Astrocyte (in vitro differentiated cells and primary cell): ENCODE results near the gene MYO1E. TPM values are rescaled to one million over a fixed set of nuclear protein-coding genes. Genes with fewer than 3 reads are reported as not detected.

Experiments
- DNase-seq: peaks from one replicate; pipeline ENCODE4 v3.0.0-alpha.2; 2010; ENCODE audit warnings: low read depth
- FAIRE-seq: peaks from 2 replicates; lab custom pipeline; 2011; peaks lifted over from hg19 to GRCh38; lab: Jason Lieb, UNC
- H2AFZ ChIP-seq: 2 replicates; pipeline ENCODE4 v1.6.0; 2012; ENCODE audit warnings: low read depth, low read length, inconsistent platforms
- H3K27ac ChIP-seq: 2 replicates; pipeline ENCODE4 v1.5.1; 2011; ENCODE audit warnings: low read depth, low read length, inconsistent platforms
- H3K27me3 ChIP-seq: 2 replicates; pipeline ENCODE4 v1.6.0; 2011; ENCODE audit warnings: low read length, inconsistent platforms; ENCODE audit not compliant: insufficient read depth
- H3K36me3 ChIP-seq: 2 replicates; pipeline ENCODE4 v1.5.1; 2011; ENCODE audit warnings: low read length, inconsistent platforms; ENCODE audit not compliant: insufficient read depth
- H3K4me1 ChIP-seq: 2 replicates; pipeline ENCODE4 v1.5.1; 2011; ENCODE audit warnings: low read length, inconsistent platforms; ENCODE audit not compliant: insufficient read depth
- H3K4me2 ChIP-seq: 2 replicates; pipeline ENCODE4 v1.6.0; 2012; ENCODE audit warnings: low read length, inconsistent platforms
- H3K4me3 ChIP-seq: 2 replicates; pipeline ENCODE4 v1.5.1; 2011; ENCODE audit warnings: low read depth, mild to moderate bottlenecking, low read length, inconsistent platforms; ENCODE audit not compliant: insufficient read depth
- H3K79me2 ChIP-seq: 2 replicates; pipeline ENCODE4 v1.6.0; 2012; ENCODE audit warnings: mild to moderate bottlenecking, low read length, inconsistent platforms; ENCODE audit not compliant: insufficient read depth
- H3K9ac ChIP-seq: 2 replicates; pipeline ENCODE4 v1.6.0; 2012; ENCODE audit warnings: mild to moderate bottlenecking, low read length, inconsistent platforms
- H3K9me3 ChIP-seq: 2 replicates; pipeline ENCODE4 v1.5.1; 2012; ENCODE audit warnings: low read depth, mild to moderate bottlenecking, low read length, inconsistent platforms; ENCODE audit not compliant: insufficient read depth
- H4K20me1 ChIP-seq: 2 replicates; pipeline ENCODE4 v1.6.0; 2012; ENCODE audit warnings: low read length, inconsistent platforms; ENCODE audit not compliant: insufficient read depth
- H3K27ac Mint-ChIP-seq: one replicate; pipeline ENCODE4 v1.8.0; 2021; ENCODE audit warnings: mild to moderate bottlenecking, mixed read lengths; ENCODE audit not compliant: unreplicated experiment
- H3K27me3 Mint-ChIP-seq: one replicate; pipeline ENCODE4 v1.8.0; 2021; ENCODE audit warnings: low read depth, mixed read lengths; ENCODE audit not compliant: unreplicated experiment
- H3K36me3 Mint-ChIP-seq: one replicate; pipeline ENCODE4 v1.8.0; 2021; ENCODE audit warnings: low read depth, mixed read lengths; ENCODE audit not compliant: unreplicated experiment
- H3K4me1 Mint-ChIP-seq: one replicate; pipeline ENCODE4 v1.8.0; 2021; ENCODE audit warnings: low read depth, mixed read lengths; ENCODE audit not compliant: unreplicated experiment
- H3K4me3 Mint-ChIP-seq: one replicate; pipeline ENCODE4 v1.8.0; 2021; ENCODE audit warnings: mild to moderate bottlenecking, moderate library complexity, mixed read lengths; ENCODE audit not compliant: unreplicated experiment
- H3K9me3 Mint-ChIP-seq: one replicate; pipeline ENCODE4 v1.8.0; 2021; ENCODE audit warnings: mild to moderate bottlenecking, mixed read lengths; ENCODE audit not compliant: unreplicated experiment
- CTCF ChIP-seq: IDR thresholded peaks from 2 replicates; pipeline ENCODE4 v1.5.1; 2011; ENCODE audit warnings: low read depth, mild to moderate bottlenecking, inconsistent platforms, low read length, moderate library complexity; ENCODE audit not compliant: insufficient read depth
- EZH2 ChIP-seq: IDR thresholded peaks from 2 replicates; pipeline ENCODE4 v1.6.1; 2012; ENCODE audit warnings: mild to moderate bottlenecking, low read length, inconsistent platforms; ENCODE audit not compliant: insufficient read depth
- total RNA-seq: library from RNA; stranded (reverse); gene quantifications from 2 replicates; pipeline ENCODE4 v1.2.1, GENCODE V29; 2021

The MYO1E gene
- total RNA-seq, 1 donor from 2014 or later = 227 TPM

GRCh38 chr15:59137566-59137965 is 235.1 kb downstream of the MYO1E start:
- H4K20me1 ChIP-seq = peaks cover 32% of the 10 kb centered on the region
- no peaks in the 10 kb centered on the region for H3K27me3 ChIP-seq
- DNase-seq (no peak), FAIRE-seq (no peak)
- H3K4me3 ChIP-seq = no peak overlapping the region
- no peak for TF ChIP-seq CTCF
- TF ChIP-seq EZH2 = no peak
- H3K9ac ChIP-seq = no peak overlapping the region
- Mint-ChIP-seq H3K27ac (no peak overlapping the region), H3K4me3 (no peak overlapping the region), H3K27me3 (no peaks in the 10 kb centered on the region), H3K36me3 (peaks cover 36% of the 10 kb centered on the region), H3K9me3 (no peaks in the 10 kb centered on the region), H3K4me1 (peaks cover 5% of the 10 kb centered on the region)
- no peaks in the 10 kb centered on the region for H3K4me1 ChIP-seq
- no peak overlapping the region for H3K4me2 ChIP-seq
- H3K27ac ChIP-seq = no peak overlapping the region
- H2AFZ ChIP-seq = no peak overlapping the region
- H3K79me2 ChIP-seq = peaks cover 15% of the 10 kb centered on the region
- H3K36me3 ChIP-seq = peaks cover 48% of the 10 kb centered on the region
- no peaks in the 10 kb centered on the region for H3K9me3 ChIP-seq

DNA sequence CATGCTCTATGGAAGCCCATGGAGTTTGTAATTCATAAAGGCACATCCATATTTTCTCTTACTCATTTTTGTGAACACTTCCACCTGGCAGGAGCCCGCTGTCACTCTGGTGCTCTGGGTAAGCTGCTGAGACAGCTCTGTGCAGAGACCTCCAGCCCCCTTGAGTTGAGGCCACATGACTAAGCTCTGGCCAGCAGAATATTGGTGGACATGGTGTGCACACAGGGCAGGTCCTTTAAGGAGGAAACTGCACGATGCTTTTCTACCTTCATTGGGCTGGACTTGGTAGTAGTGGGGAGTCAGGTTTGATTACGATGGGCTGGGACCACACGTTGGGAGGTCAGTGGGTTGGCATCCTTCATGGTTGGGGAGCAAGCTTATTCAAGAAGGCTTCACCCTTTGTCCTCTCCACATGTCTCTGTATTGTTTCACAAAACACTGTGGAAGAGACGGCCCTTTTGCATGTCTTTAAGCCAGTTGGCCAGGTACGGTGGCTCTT is 238.7 kb downstream of the MYO1E start:
- no peak overlapping the region for H3K27ac Mint-ChIP-seq
- Histone ChIP-seq H3K36me3 (peaks cover 54% of the 10 kb centered on the region), H3K9ac (no peak overlapping the region), H4K20me1 (peaks cover 23% of the 10 kb centered on the region), H3K4me1 (no peaks in the 10 kb centered on the region), H3K4me2 (no peak overlapping the region), H3K9me3 (peaks cover 3% of the 10 kb centered on the region), H3K27me3 (no peaks in the 10 kb centered on the region), H3K27ac (no peak overlapping the region), H3K79me2 (peaks cover 31% of the 10 kb centered on the region), H2AFZ (no peak overlapping the region), H3K4me3 (no peak overlapping the region)
- FAIRE-seq (no peak), DNase-seq (no peak)
- H3K36me3 Mint-ChIP-seq = peaks cover 58% of the 10 kb centered on the region
- no peak overlapping the region for H3K4me3 Mint-ChIP-seq
- TF ChIP-seq CTCF (no peak), EZH2 (no peak)
- H3K4me1 Mint-ChIP-seq = no peaks in the 10 kb centered on the region
- peaks cover 15% of the 10 kb centered on the region for H3K9me3 Mint-ChIP-seq
- H3K27me3 Mint-ChIP-seq = no peaks in the 10 kb centered on the region

- FAIRE-seq = no peak
- Histone ChIP-seq H3K27ac (no peak overlapping the region), H3K4me1 (no peaks in the 10 kb centered on the region), H3K79me2 (peaks cover 33% of the 10 kb centered on the region), H3K36me3 (peaks cover 40% of the 10 kb centered on the region), H3K27me3 (no peaks in the 10 kb centered on the region), H3K9ac (no peak overlapping the region), H4K20me1 (peaks cover 13% of the 10 kb centered on the region), H3K9me3 (peaks cover 3% of the 10 kb centered on the region), H3K4me2 (no peak overlapping the region), H2AFZ (no peak overlapping the region), H3K4me3 (no peak overlapping the region)
- DNase-seq = no peak
- TF ChIP-seq EZH2 (no peak), CTCF (no peak)
- Mint-ChIP-seq H3K4me1 (no peaks in the 10 kb centered on the region), H3K9me3 (peaks cover 24% of the 10 kb centered on the region), H3K27ac (no peak overlapping the region), H3K4me3 (no peak overlapping the region), H3K27me3 (no peaks in the 10 kb centered on the region), H3K36me3 (peaks cover 58% of the 10 kb centered on the region)
Measured at GRCh38 chr15:59131969-59132562, 240.6 kb downstream of the MYO1E start.
